ENCODE results near the gene CDH2.

GRCh38 chr18:28095041-28095440 lies 81.9 kb downstream of the CDH2 start:
- no peak for TF ChIP-seq TAF1 (conservative IDR thresholded peaks at IDR 0.05)
- TF ChIP-seq REST (IDR thresholded peaks at IDR 0.05) = no peak
- TF ChIP-seq CTCF (IDR thresholded peaks at IDR 0.05; ENCODE audit: low read depth, low read length, missing input control) = no peak
